KMS-11 (cell line): Measurements from ENCODE around the gene GPR137.

ENCODE experiments used
- H2AFZ ChIP-seq: fragments of 200-600 bp; sonication (generic); 2 replicates; pipeline ENCODE4 v1.6.1; 2016; ENCODE audit warnings: antibody characterized with exemption, mixed run types, low read depth
- H3K27ac ChIP-seq: fragments of 200-600 bp; sonication (generic); 2 replicates; pipeline ENCODE4 v1.6.1; 2016; ENCODE audit warnings: mild to moderate bottlenecking, mixed run types
- H3K27me3 ChIP-seq: fragments of 200-600 bp; sonication (generic); 2 replicates; pipeline ENCODE4 v1.6.1; 2017; ENCODE audit warnings: mild to moderate bottlenecking, low read depth, mixed run types, moderate library complexity; ENCODE audit not compliant: insufficient read depth
- H3K36me3 ChIP-seq: fragments of 200-600 bp; sonication (generic); 2 replicates; pipeline ENCODE4 v1.6.1; 2017; ENCODE audit warnings: mild to moderate bottlenecking, mixed run types; ENCODE audit not compliant: insufficient read depth
- H3K4me1 ChIP-seq: fragments of 200-600 bp; sonication (generic); 2 replicates; pipeline ENCODE4 v1.6.1; 2016; ENCODE audit warnings: mild to moderate bottlenecking, low read depth, mixed run types; ENCODE audit not compliant: poor library complexity, severe bottlenecking
- H3K4me2 ChIP-seq: fragments of 200-600 bp; sonication (generic); 2 replicates; pipeline ENCODE4 v1.7.0; 2016; ENCODE audit warnings: mild to moderate bottlenecking, mixed run types
- H3K4me3 ChIP-seq: fragments of 200-600 bp; sonication (generic); IDR thresholded peaks from 2 replicates; pipeline ENCODE4 v1.6.1; 2017; ENCODE audit warnings: low read depth, low read length, mixed read lengths; ENCODE audit not compliant: insufficient read depth
- H3K79me2 ChIP-seq: fragments of 200-600 bp; sonication (generic); 2 replicates; pipeline ENCODE4 v1.6.1; 2016; ENCODE audit warnings: low read depth, mixed run types; ENCODE audit not compliant: insufficient read depth
- H3K9ac ChIP-seq: fragments of 200-600 bp; sonication (generic); 2 replicates; pipeline ENCODE4 v1.6.1; 2016; ENCODE audit warnings: mild to moderate bottlenecking, mixed run types
- H4K20me1 ChIP-seq: fragments of 200-600 bp; sonication (generic); 2 replicates; pipeline ENCODE4 v1.6.1; 2016; ENCODE audit warnings: mild to moderate bottlenecking, mixed run types; ENCODE audit not compliant: insufficient read depth
- CTCF ChIP-seq: fragments of 200-600 bp; sonication (generic); conservative IDR thresholded peaks from 2 replicates; pipeline ENCODE4 v1.6.1; 2017; ENCODE audit warnings: low read depth, mild to moderate bottlenecking, antibody characterized with exemption, low read length, moderate library complexity, mixed read lengths

The GPR137 gene

GRCh38 chr11:64261556-64262080 lies 24.0 kb upstream of the GPR137 start:
- no peaks in the 10 kb centered on the region for H3K4me1 ChIP-seq

GRCh38 chr11:64262271-64263002 lies 23.2 kb upstream of the GPR137 start:
- H3K9ac ChIP-seq = no peak overlapping the region
- H2AFZ ChIP-seq = no peak overlapping the region
- no peak overlapping the region for H3K27ac ChIP-seq
- H3K4me1 ChIP-seq = no peaks in the 10 kb centered on the region
- no peak for TF ChIP-seq CTCF
- no peaks in the 10 kb centered on the region for H4K20me1 ChIP-seq
- no peaks in the 10 kb centered on the region for H3K27me3 ChIP-seq
- no peak overlapping the region for H3K4me3 ChIP-seq
- no peaks in the 10 kb centered on the region for H3K36me3 ChIP-seq
- no peaks in the 10 kb centered on the region for H3K79me2 ChIP-seq
- no peak overlapping the region for H3K4me2 ChIP-seq

More at GRCh38 chr11:64261556-64262080, 24.0 kb upstream of the GPR137 start:
- H3K27ac ChIP-seq = no peak overlapping the region
- no peak overlapping the region for H3K4me2 ChIP-seq
- no peak for TF ChIP-seq CTCF
- no peaks in the 10 kb centered on the region for H4K20me1 ChIP-seq
- H3K36me3 ChIP-seq = no peaks in the 10 kb centered on the region
- no peaks in the 10 kb centered on the region for H3K79me2 ChIP-seq
- H2AFZ ChIP-seq = no peak overlapping the region
- no peaks in the 10 kb centered on the region for H3K27me3 ChIP-seq
- H3K9ac ChIP-seq = no peak overlapping the region
- no peak overlapping the region for H3K4me3 ChIP-seq

GRCh38 chr11:64263021-64263946 lies 22.4 kb upstream of the GPR137 start:
- no peak overlapping the region for H2AFZ ChIP-seq
- H4K20me1 ChIP-seq = no peaks in the 10 kb centered on the region
- H3K79me2 ChIP-seq = no peaks in the 10 kb centered on the region
- H3K36me3 ChIP-seq = no peaks in the 10 kb centered on the region
- no peak overlapping the region for H3K4me2 ChIP-seq
- H3K4me1 ChIP-seq = peaks cover 3% of the 10 kb centered on the region
- no peak overlapping the region for H3K27ac ChIP-seq
- no peak overlapping the region for H3K9ac ChIP-seq
- H3K4me3 ChIP-seq = no peak overlapping the region
- no peaks in the 10 kb centered on the region for H3K27me3 ChIP-seq
- TF ChIP-seq CTCF = no peak

GRCh38 chr11:64263947-64264317 lies 21.7 kb upstream of the GPR137 start:
- H3K4me3 ChIP-seq = no peak overlapping the region
- no peak overlapping the region for H2AFZ ChIP-seq
- TF ChIP-seq CTCF = no peak
- peaks cover 9% of the 10 kb centered on the region for H3K4me1 ChIP-seq
- H3K9ac ChIP-seq = no peak overlapping the region
- no peaks in the 10 kb centered on the region for H4K20me1 ChIP-seq
- no peak overlapping the region for H3K27ac ChIP-seq
- H3K4me2 ChIP-seq = no peak overlapping the region
- H3K79me2 ChIP-seq = no peaks in the 10 kb centered on the region
- H3K27me3 ChIP-seq = no peaks in the 10 kb centered on the region
- H3K36me3 ChIP-seq = no peaks in the 10 kb centered on the region
